GM12875 (cell line): ENCODE measurements around the gene GALNT17.
"Not testable (repeated sequence)": the region's sequence is repeated elsewhere in the genome, so short reads cannot be mapped to it uniquely, and the experiment has no call there.

ENCODE experiments used
- H3K4me3 ChIP-seq: one replicate; pipeline ENCODE4 v1.5.1; 2011; ENCODE audit warnings: low read depth, low read length, control low read depth
- CTCF ChIP-seq: IDR thresholded peaks from 2 replicates; pipeline ENCODE4 v1.5.1; 2011; ENCODE audit warnings: low read depth, mild to moderate bottlenecking, control low read depth, inconsistent platforms, low read length, moderate library complexity, borderline replicate concordance; ENCODE audit not compliant: insufficient read depth

Gene GALNT17

GRCh38 chr7:71186535-71187057, 54.7 kb downstream of the GALNT17 start:
- no peak overlapping the region for H3K4me3 ChIP-seq
- no peak for TF ChIP-seq CTCF

GRCh38 chr7:71191771-71192170, 59.8 kb downstream of the GALNT17 start:
- H3K4me3 ChIP-seq = no peak overlapping the region
- TF ChIP-seq CTCF = no peak

GRCh38 chr7:71193099-71193810, 61.3 kb downstream of the GALNT17 start:
- no peak overlapping the region for H3K4me3 ChIP-seq
- TF ChIP-seq CTCF = no peak

- no peak for TF ChIP-seq CTCF
Observed at GRCh38 chr7:71198391-71198790, 66.4 kb downstream of the GALNT17 start.

GRCh38 chr7:71198887-71199286, 66.9 kb downstream of the GALNT17 start:
- H3K4me3 ChIP-seq = no peak overlapping the region
- TF ChIP-seq CTCF = no peak

More at GRCh38 chr7:71198391-71198790, 66.4 kb downstream of the GALNT17 start:
- H3K4me3 ChIP-seq = no peak overlapping the region

- no peak for TF ChIP-seq CTCF
- H3K4me3 ChIP-seq = no peak overlapping the region
Observed at GRCh38 chr7:71206184-71206583, 74.2 kb downstream of the GALNT17 start.

- no peak overlapping the region for H3K4me3 ChIP-seq
- TF ChIP-seq CTCF = no peak
Observed at GRCh38 chr7:71208881-71209280, 76.9 kb downstream of the GALNT17 start.

GRCh38 chr7:71209484-71209883, 77.5 kb downstream of the GALNT17 start:
- not testable (repeated sequence) for H3K4me3 ChIP-seq
